SU-DHL-6 (cell line): ENCODE data around the gene POLA2.

ENCODE experiments used
- H2AFZ ChIP-seq: fragments of 200-600 bp; sonication (generic); 2 replicates; pipeline ENCODE4 v1.6.1; 2014; ENCODE audit warnings: low read depth, mild to moderate bottlenecking, moderate library complexity, mixed read lengths, antibody characterized with exemption, low read length; ENCODE audit not compliant: severe bottlenecking
- H3F3A ChIP-seq: fragments of 200-600 bp; shearing (Covaris generic); 2 replicates; pipeline ENCODE4 v1.6.0; 2016; ENCODE audit warnings: antibody characterized with exemption, mild to moderate bottlenecking; ENCODE audit not compliant: insufficient read depth
- H3K27ac ChIP-seq: fragments of 200-600 bp; sonication (generic); 2 replicates; pipeline ENCODE4 v1.5.1; 2016; ENCODE audit warnings: low read depth, mild to moderate bottlenecking, low read length, moderate library complexity, mixed read lengths
- H3K27me3 ChIP-seq: fragments of 200-600 bp; sonication (generic), shearing (Covaris generic); 2 replicates; pipeline ENCODE4 v1.6.0; 2014; ENCODE audit warnings: mild to moderate bottlenecking, low read length
- H3K36me3 ChIP-seq: fragments of 200-600 bp; sonication (generic); 2 replicates; pipeline ENCODE4 v1.6.1; 2014; ENCODE audit warnings: mild to moderate bottlenecking, low read length, mixed read lengths
- H3K4me2 ChIP-seq: fragments of 300-600, 200-600 bp; shearing (Covaris generic), sonication (generic); 2 replicates; pipeline ENCODE4 v1.6.0; 2014; ENCODE audit warnings: low read length, low read depth, mild to moderate bottlenecking; ENCODE audit not compliant: poor library complexity, severe bottlenecking
- H3K4me3 ChIP-seq: fragments of 200-600 bp; sonication (generic); 2 replicates; pipeline ENCODE4 v1.5.1; 2014; ENCODE audit warnings: antibody characterized with exemption, low read length, mild to moderate bottlenecking, mixed read lengths; ENCODE audit not compliant: insufficient read depth, poor library complexity, severe bottlenecking
- H3K79me2 ChIP-seq: fragments of 200-600 bp; sonication (generic); 2 replicates; pipeline ENCODE4 v1.6.1; 2014; ENCODE audit warnings: mild to moderate bottlenecking, low read length, moderate library complexity; ENCODE audit not compliant: insufficient read depth
- H3K9ac ChIP-seq: fragments of 200-600 bp; sonication (generic); 2 replicates; pipeline ENCODE4 v1.7.0; 2014; ENCODE audit warnings: mild to moderate bottlenecking, low read length
- H3K9me2 ChIP-seq: fragments of 200-600 bp; sonication (generic); replicated peaks from 2 replicates; pipeline ENCODE4 v1.6.1; 2014; ENCODE audit warnings: low read length; ENCODE audit not compliant: insufficient read depth
- H3K9me3 ChIP-seq: fragments of 200-600 bp; sonication (generic); 2 replicates; pipeline ENCODE4 v1.6.1; 2014; ENCODE audit warnings: low read length, mixed read lengths; ENCODE audit not compliant: insufficient read depth
- H4K20me1 ChIP-seq: fragments of 200-600 bp; sonication (generic); 2 replicates; pipeline ENCODE4 v1.6.1; 2014; ENCODE audit warnings: low read depth, mild to moderate bottlenecking, antibody characterized with exemption, low read length, moderate library complexity, mixed read lengths
- EZH2phosphoT487 ChIP-seq: fragments of 200-600 bp; sonication (generic), shearing (Covaris generic); conservative IDR thresholded peaks from 2 replicates; pipeline ENCODE4 v1.6.1; 2018; ENCODE audit warnings: mild to moderate bottlenecking, antibody characterized with exemption, low read length, moderate library complexity, mixed read lengths
- TF ChIP-seq, protein P1 (sequence below): fragments of 200-600 bp; sonication (generic); IDR thresholded peaks from one replicate; pipeline ENCODE4 v1.5.1; 2017; ENCODE audit warnings: antibody characterized with exemption, mild to moderate bottlenecking, low read length, moderate library complexity; ENCODE audit not compliant: insufficient read depth, poor library complexity, severe bottlenecking

POLA2 gene

GRCh38 chr11:65274735-65275682 lies 13.2 kb downstream of the POLA2 start:
- Histone ChIP-seq H3K36me3 (peaks cover 32% of the 10 kb centered on the region), H3K4me3 (no peak overlapping the region)
- TF ChIP-seq, protein P1, sequence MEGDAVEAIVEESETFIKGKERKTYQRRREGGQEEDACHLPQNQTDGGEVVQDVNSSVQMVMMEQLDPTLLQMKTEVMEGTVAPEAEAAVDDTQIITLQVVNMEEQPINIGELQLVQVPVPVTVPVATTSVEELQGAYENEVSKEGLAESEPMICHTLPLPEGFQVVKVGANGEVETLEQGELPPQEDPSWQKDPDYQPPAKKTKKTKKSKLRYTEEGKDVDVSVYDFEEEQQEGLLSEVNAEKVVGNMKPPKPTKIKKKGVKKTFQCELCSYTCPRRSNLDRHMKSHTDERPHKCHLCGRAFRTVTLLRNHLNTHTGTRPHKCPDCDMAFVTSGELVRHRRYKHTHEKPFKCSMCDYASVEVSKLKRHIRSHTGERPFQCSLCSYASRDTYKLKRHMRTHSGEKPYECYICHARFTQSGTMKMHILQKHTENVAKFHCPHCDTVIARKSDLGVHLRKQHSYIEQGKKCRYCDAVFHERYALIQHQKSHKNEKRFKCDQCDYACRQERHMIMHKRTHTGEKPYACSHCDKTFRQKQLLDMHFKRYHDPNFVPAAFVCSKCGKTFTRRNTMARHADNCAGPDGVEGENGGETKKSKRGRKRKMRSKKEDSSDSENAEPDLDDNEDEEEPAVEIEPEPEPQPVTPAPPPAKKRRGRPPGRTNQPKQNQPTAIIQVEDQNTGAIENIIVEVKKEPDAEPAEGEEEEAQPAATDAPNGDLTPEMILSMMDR: no peak
- no peak for TF ChIP-seq EZH2phosphoT487

GRCh38 chr11:65275906-65276305 lies 14.1 kb downstream of the POLA2 start:
- H4K20me1 ChIP-seq: no peaks in the 10 kb centered on the region
- H3K27ac ChIP-seq: no peak overlapping the region
- TF ChIP-seq EZH2phosphoT487: no peak
- TF ChIP-seq, protein P1: no peak
- no peaks in the 10 kb centered on the region for H3K79me2 ChIP-seq
- H3K9me2 ChIP-seq: no peaks in the 10 kb centered on the region
- H3F3A ChIP-seq: no peaks in the 10 kb centered on the region; the same call in 1 of the 2 replicates
- no peaks in the 10 kb centered on the region for H3K27me3 ChIP-seq
- H3K4me3 ChIP-seq: no peak overlapping the region
- peaks cover 35% of the 10 kb centered on the region for H3K36me3 ChIP-seq
- H3K4me2 ChIP-seq: no peak overlapping the region
- no peak overlapping the region for H2AFZ ChIP-seq
- no peak overlapping the region for H3K9ac ChIP-seq
- no peaks in the 10 kb centered on the region for H3K9me3 ChIP-seq

More at GRCh38 chr11:65274735-65275682, 13.2 kb downstream of the POLA2 start:
- H3K27me3 ChIP-seq: no peaks in the 10 kb centered on the region
- H3K27ac ChIP-seq: no peak overlapping the region
- H3K9me3 ChIP-seq: no peaks in the 10 kb centered on the region
- H3K79me2 ChIP-seq: no peaks in the 10 kb centered on the region
- H3K4me2 ChIP-seq: no peak overlapping the region
- H3K9ac ChIP-seq: no peak overlapping the region
- no peaks in the 10 kb centered on the region; the same call in 1 of the 2 replicates for H3F3A ChIP-seq
- no peak overlapping the region for H2AFZ ChIP-seq
- H4K20me1 ChIP-seq: no peaks in the 10 kb centered on the region
- no peaks in the 10 kb centered on the region for H3K9me2 ChIP-seq

DNA sequence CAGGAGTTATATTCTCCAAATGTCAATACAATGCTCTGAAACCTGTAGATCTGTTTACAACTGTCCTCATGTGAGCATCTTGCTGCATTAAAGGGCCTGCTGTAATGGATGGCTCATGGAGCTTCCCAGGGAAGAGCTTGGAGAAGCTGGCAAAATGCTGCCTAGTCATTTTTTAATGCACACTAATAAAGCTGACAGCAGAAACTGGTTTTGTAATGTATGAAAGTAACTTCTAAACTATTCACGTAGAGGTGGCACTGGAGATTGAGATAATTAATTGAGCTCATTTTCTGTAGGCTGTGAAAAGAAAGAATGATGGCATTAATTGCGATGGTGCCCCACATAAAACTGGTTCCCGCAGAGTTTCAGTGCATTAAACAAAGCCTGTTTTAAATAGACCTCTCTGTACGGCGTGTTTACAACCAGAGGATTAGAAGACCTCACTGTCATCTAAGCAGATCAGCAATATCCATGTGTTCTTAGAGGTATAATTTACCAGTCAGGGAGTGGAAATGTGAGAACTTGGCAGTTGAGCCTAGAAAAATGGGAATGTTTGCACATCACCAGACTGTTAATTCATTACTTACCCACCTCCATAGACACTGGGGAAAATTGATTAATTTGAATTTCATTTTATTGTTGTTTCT lies 16.0 kb downstream of the POLA2 start:
- Histone ChIP-seq H3K9ac (no peak overlapping the region), H3K36me3 (peaks cover 39% of the 10 kb centered on the region), H3K79me2 (no peaks in the 10 kb centered on the region), H3K4me2 (no peak overlapping the region), H3K4me3 (no peak overlapping the region), H4K20me1 (no peaks in the 10 kb centered on the region), H3K27ac (no peak overlapping the region), H3K9me3 (no peaks in the 10 kb centered on the region), H3K27me3 (no peaks in the 10 kb centered on the region), H3K9me2 (no peaks in the 10 kb centered on the region), H3F3A (no peaks in the 10 kb centered on the region; the same call in 1 of the 2 replicates), H2AFZ (no peak overlapping the region)
- TF ChIP-seq, protein P1: no peak
- TF ChIP-seq EZH2phosphoT487: no peak
